OCI-LY3 (cell line): ENCODE data around the gene RALY.

Source experiments
- H2AFZ ChIP-seq: fragments of 200-600, 300-600 bp; shearing (Covaris generic); 2 replicates; pipeline ENCODE4 v1.6.0; 2014; ENCODE audit warnings: antibody characterized with exemption, low read depth, low read length
- H3K27ac ChIP-seq: fragments of 200-600, 300-600 bp; sonication (generic); 2 replicates; pipeline ENCODE4 v1.5.1; 2014; ENCODE audit warnings: mild to moderate bottlenecking, low read length, moderate library complexity, mixed read lengths
- H3K27me3 ChIP-seq: fragments of 200-600, 300-600 bp; sonication (generic); 2 replicates; pipeline ENCODE4 v1.6.1; 2014; ENCODE audit warnings: low read depth, low read length, mixed read lengths
- H3K36me3 ChIP-seq: fragments of 200-600, 300-600 bp; sonication (generic); replicated peaks from 2 replicates; pipeline ENCODE3; 2014; ENCODE audit warnings: low read depth, low read length, mixed read lengths
- H3K4me1 ChIP-seq: fragments of 300-600, 200-600 bp; sonication (generic); 2 replicates; pipeline ENCODE4 v1.6.1; 2014; ENCODE audit warnings: low read length, mixed read lengths
- H3K4me2 ChIP-seq: fragments of 200-600, 300-600 bp; sonication (generic); 2 replicates; pipeline ENCODE4 v1.6.1; 2014; ENCODE audit warnings: low read length, mixed read lengths
- H3K4me3 ChIP-seq: fragments of 300-600, 200-600 bp; sonication (generic); 2 replicates; pipeline ENCODE4 v1.5.1; 2014; ENCODE audit warnings: antibody characterized with exemption, mild to moderate bottlenecking, low read length, moderate library complexity
- H3K79me2 ChIP-seq: fragments of 300-600, 200-600 bp; shearing (Covaris generic); 2 replicates; pipeline ENCODE4 v1.6.1; 2014; ENCODE audit warnings: mild to moderate bottlenecking, low read length, mixed read lengths
- H3K9ac ChIP-seq: fragments of 300-600, 200-600 bp; shearing (Covaris generic); 2 replicates; pipeline ENCODE4 v1.6.0; 2014; ENCODE audit warnings: mild to moderate bottlenecking, low read length, moderate library complexity
- H3K9me3 ChIP-seq: fragments of 200-600, 300-600 bp; shearing (Covaris generic); 2 replicates; pipeline ENCODE4 v1.6.1; 2014; ENCODE audit warnings: low read length, mixed read lengths; ENCODE audit not compliant: insufficient read depth
- H4K20me1 ChIP-seq: fragments of 200-600, 300-600 bp; sonication (generic); 2 replicates; pipeline ENCODE4 v1.6.1; 2016; ENCODE audit warnings: low read length, mixed read lengths; ENCODE audit not compliant: insufficient read depth
- CTCF ChIP-seq: fragments of 200-600, 300-600 bp; sonication (generic); IDR thresholded peaks from 2 replicates; pipeline ENCODE4 v1.5.1; 2014; ENCODE audit warnings: antibody characterized with exemption, low read length, low read depth
- EZH2phosphoT487 ChIP-seq: fragments of 200-600 bp; shearing (Covaris generic); IDR thresholded peaks from 2 replicates; pipeline ENCODE4 v1.6.1; 2018; ENCODE audit warnings: antibody characterized with exemption, mixed run types, low read depth

The RALY gene

GRCh38 chr20:34058831-34059230, 65.1 kb downstream of the RALY start:
- TF ChIP-seq EZH2phosphoT487 (no peak), CTCF (no peak)
- Histone ChIP-seq H3K4me3 (no peak overlapping the region), H3K4me1 (peaks cover 7% of the 10 kb centered on the region), H3K9ac (no peak overlapping the region), H2AFZ (no peak overlapping the region), H3K9me3 (no peaks in the 10 kb centered on the region), H3K36me3 (peaks cover 9% of the 10 kb centered on the region), H3K4me2 (no peak overlapping the region), H3K27me3 (no peaks in the 10 kb centered on the region), H3K27ac (no peak overlapping the region), H3K79me2 (peaks cover 69% of the 10 kb centered on the region), H4K20me1 (peaks cover 92% of the 10 kb centered on the region)

DNA sequence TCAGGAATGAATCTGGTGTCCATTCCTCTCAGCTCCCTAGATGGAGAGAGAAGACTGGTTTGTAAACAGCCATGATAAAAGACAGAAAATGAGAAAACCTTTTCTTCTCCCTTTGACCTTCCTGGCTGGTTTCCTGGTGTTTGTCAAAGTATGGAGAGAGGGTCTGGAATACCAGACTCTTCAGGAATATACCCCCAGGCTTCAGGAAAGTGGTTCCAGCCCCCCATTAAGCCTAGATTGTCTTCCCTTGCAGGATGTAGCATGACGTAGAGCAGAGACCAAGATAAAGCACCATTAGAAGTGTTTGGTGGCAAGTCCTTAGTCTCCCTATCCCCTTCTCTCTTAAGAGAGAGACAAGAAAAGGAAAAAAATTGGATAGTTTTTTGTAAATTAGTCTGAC, 67.3 kb downstream of the RALY start:
- Histone ChIP-seq H3K79me2 (peaks cover 54% of the 10 kb centered on the region), H3K9me3 (no peaks in the 10 kb centered on the region), H3K4me3 (no peak overlapping the region), H3K4me1 (peaks cover 7% of the 10 kb centered on the region), H3K4me2 (no peak overlapping the region), H3K27me3 (no peaks in the 10 kb centered on the region), H2AFZ (no peak overlapping the region), H3K9ac (no peak overlapping the region), H4K20me1 (peaks cover 82% of the 10 kb centered on the region), H3K36me3 (peaks cover 9% of the 10 kb centered on the region), H3K27ac (no peak overlapping the region)
- no peak for TF ChIP-seq CTCF
- no peak for TF ChIP-seq EZH2phosphoT487

- TF ChIP-seq EZH2phosphoT487 (no peak), CTCF (no peak)
- Histone ChIP-seq H3K79me2 (peaks cover 47% of the 10 kb centered on the region), H2AFZ (no peak overlapping the region), H3K9me3 (no peaks in the 10 kb centered on the region), H3K27me3 (no peaks in the 10 kb centered on the region), H3K4me1 (peaks cover 7% of the 10 kb centered on the region), H4K20me1 (peaks cover 75% of the 10 kb centered on the region), H3K4me2 (no peak overlapping the region), H3K9ac (no peak overlapping the region), H3K36me3 (peaks cover 9% of the 10 kb centered on the region), H3K4me3 (no peak overlapping the region), H3K27ac (no peak overlapping the region)
These were observed 68.0 kb downstream of the RALY start for GRCh38 chr20:34061695-34062094.

DNA sequence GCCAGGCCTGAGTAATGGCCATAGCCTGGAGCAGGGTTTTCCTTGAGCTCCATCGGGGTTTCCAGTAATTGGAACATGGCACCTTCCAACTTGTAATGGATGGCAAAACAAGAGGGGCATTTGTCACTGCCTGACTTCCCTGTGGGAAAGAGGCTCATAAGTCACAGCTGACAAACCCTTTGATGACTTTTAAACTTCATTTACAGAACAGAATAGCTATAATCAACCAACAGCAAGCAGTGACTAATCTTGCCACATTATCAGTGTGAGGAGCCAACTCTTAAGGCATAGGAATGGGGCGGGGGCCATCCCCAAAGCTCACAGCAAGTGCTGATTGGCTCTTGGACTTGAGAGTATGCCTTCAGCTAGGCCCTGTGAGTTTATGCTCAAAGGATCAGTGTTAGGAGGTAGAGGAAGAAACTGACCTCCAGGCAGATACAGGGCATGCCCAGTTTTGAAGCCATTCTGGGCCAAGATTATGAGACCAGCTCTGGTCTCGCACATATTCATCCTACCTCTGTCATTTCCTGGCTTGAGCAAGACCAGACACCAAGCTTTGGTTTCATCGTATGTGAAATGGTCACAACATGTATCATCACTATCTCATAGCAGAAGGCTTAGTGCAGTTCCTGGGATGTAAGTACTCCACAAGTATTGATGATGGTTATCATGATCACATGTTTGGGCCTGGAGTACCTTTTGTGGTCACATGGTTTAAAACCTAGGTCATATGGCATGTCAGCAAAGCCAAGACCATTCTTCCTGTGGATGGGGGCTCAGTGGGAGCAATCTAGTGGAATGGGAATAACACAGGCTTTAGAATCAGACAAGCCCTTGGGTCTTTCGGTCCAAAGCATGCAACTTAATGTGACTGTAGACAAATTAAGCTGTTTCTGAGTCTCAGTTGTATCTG, 69.1 kb downstream of the RALY start:
- Histone ChIP-seq H3K4me3 (no peak overlapping the region), H3K4me2 (no peak overlapping the region), H3K27me3 (no peaks in the 10 kb centered on the region), H3K9ac (no peak overlapping the region), H3K9me3 (no peaks in the 10 kb centered on the region), H3K27ac (no peak overlapping the region), H3K79me2 (peaks cover 46% of the 10 kb centered on the region), H2AFZ (no peak overlapping the region), H3K36me3 (peaks cover 9% of the 10 kb centered on the region), H4K20me1 (peaks cover 75% of the 10 kb centered on the region), H3K4me1 (peaks cover 7% of the 10 kb centered on the region)
- no peak for TF ChIP-seq CTCF
- no peak for TF ChIP-seq EZH2phosphoT487
